HG03159 (cell line): ENCODE measurements around the gene TCN2.
"Not testable (repeated sequence)": the region's sequence is repeated elsewhere in the genome, so short reads cannot be mapped to it uniquely, and the experiment has no call there.

Experiments used
- ATAC-seq: cut with Tn5 transposase; IDR thresholded peaks from one replicate; pipeline ENCODE4 v1.9.1; 2021; ENCODE audit warnings: mild to moderate bottlenecking, moderate library complexity; ENCODE audit not compliant: unreplicated experiment

Gene TCN2

GRCh38 chr22:30643055-30643875, 36.3 kb downstream of the TCN2 start:
- ATAC-seq: no peak

- ATAC-seq: no peak
These were observed 39.7 kb downstream of the TCN2 start for GRCh38 chr22:30646518-30647160.

DNA sequence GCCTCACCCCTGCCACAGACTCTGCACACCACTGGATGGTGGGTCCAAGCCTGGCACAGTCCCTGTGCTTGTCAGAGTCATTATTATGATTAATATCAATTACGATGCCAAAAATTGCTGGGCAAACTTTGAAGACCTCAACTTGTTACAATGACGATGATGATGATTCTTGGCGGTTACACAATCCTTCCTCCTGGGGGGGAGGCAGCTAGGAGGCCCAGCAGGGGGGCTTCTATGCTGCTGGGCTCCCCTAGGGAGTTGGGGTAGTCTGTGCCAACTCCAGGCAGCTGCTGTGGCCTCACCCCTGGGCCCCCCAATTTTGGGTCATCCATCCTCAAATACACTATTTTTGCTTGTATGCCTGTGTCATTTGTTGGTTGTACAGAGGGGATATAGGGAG, 40.6 kb downstream of the TCN2 start:
- ATAC-seq: no peak

- no peak for ATAC-seq
These were observed 41.9 kb downstream of the TCN2 start for GRCh38 chr22:30648825-30649224.

DNA sequence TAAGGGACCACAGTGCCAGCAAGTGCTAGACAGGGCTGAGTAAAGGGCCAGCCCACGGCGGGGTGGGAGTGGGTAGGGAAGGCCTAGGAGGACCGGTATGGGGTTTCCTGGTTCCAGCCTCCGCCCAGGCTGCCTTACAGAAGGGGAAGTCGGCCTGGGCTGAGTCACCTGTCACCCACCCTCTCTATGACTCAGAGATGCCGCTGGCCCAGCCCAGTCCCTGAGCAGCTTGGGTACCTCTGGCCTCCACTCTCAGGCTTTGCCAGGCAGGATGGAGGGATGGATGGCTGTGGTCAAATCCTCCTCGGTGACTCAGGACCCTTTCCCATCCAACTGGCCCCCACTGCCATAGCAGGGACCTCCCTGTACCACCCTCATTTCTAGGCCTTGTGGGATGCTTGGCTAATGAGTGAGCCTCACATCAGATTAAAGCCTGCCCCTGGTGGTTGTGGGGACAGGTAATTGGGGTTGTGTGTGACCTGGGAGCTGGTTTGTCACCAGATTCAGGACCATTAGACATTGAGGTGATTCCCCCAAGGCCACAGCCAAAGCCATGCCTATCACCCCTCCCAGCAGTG, 42.5 kb downstream of the TCN2 start:
- ATAC-seq: no peak

GRCh38 chr22:30650508-30651116, 43.6 kb downstream of the TCN2 start:
- ATAC-seq: no peak

DNA sequence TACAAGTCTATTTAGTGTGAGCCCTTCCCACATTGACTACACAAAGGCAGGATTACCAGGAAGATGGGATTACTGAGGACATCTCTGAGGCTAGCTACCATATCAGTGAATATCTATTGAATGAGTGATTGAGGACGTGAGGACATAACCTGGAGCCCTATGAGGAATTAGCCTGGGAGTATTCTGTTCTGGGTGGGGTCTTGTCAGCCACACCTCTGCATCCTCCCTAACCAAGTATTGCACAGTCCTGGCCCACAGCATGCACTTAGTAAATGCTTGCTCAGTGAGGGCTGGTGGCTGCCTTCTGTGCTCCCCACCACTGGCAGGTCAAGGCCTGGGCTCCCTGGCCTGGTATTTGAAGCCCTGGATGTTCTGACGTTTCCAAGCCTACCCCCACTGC, 45.9 kb downstream of the TCN2 start:
- ATAC-seq: no peak

DNA sequence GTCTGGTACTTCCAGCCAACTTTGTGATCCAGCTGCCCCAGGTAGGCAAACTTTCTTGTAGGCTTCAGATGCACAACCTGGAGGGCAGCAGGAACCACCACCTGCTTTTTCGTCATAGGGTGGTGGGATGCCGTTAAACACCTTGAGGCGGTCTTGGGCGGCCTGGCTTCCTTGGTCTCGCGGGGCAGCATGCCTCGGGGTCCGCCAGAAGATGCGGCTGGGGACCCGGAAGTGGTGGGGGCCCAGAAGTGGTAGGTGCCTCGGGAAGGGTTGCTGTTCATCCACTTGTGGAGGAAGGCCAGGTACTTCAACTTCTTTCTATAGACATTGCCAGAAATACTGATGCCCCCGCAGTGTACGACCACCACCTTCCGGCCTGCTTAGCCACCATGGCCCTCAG, 47.4 kb downstream of the TCN2 start:
- ATAC-seq: no peak

GRCh38 chr22:30655532-30655931, 48.6 kb downstream of the TCN2 start:
- ATAC-seq: no peak

DNA sequence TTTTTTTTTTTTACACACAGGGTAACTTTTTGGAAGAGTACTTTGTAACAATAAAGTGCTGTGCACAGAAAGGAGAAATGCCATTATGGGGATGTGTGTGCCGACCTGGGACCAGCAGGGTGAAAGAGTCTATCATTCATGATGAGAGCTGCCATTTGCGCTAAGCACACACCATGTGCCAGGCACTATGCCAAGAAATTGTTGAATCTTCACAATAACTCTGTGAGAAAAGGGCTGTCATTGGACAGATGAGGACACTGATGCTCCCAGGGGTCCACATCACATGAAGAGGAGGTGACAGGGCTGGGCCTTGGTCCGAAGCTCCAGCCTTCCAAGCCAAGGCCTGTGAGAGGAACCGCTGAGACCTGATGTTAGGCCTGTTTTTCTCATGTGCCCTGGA, 55.1 kb downstream of the TCN2 start:
- ATAC-seq: no peak

GRCh38 chr22:30664798-30665197, 57.8 kb downstream of the TCN2 start:
- ATAC-seq: no peak

- no peak for ATAC-seq
These were observed 58.3 kb downstream of the TCN2 start for GRCh38 chr22:30665266-30665665.

DNA sequence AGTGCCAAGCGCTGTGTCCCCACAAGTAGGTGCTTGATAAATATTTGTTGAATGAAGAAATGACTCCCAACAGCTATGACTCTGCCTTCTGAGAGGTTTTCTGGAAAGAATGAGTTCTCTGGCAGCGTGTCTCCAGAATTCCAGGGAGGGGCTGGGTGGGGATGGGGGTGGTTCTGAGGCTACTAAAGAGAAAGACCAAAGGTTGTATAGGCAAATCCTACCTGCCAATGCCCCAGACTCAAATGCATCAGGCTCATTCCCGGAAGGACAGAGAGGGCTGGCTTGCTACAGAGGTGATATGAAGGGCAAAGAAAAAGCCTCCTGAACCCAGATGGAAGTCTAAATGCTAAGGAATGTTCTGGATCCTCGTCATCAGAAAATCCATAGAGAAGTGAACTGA, 58.8 kb downstream of the TCN2 start:
- ATAC-seq: no peak

DNA sequence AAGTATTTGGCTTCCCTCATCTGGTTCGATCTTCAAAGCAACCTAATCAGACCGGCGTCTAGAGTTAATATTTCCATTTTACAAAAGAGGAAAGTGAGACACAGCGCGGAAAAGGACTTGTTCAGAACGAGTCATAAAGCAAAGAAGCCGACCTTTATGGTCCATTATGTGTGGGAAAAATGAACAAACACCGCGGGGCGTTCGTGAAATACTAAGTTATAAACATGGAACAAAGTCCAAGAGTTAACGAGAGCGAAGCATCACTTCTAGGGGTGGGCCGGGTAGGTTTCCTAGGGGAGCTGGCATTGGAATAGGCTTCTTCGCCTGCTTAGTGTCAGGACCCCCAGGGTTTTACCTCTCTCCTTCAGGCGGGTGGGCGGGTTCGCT, 60.1 kb downstream of the TCN2 start:
- ATAC-seq: no peak

DNA sequence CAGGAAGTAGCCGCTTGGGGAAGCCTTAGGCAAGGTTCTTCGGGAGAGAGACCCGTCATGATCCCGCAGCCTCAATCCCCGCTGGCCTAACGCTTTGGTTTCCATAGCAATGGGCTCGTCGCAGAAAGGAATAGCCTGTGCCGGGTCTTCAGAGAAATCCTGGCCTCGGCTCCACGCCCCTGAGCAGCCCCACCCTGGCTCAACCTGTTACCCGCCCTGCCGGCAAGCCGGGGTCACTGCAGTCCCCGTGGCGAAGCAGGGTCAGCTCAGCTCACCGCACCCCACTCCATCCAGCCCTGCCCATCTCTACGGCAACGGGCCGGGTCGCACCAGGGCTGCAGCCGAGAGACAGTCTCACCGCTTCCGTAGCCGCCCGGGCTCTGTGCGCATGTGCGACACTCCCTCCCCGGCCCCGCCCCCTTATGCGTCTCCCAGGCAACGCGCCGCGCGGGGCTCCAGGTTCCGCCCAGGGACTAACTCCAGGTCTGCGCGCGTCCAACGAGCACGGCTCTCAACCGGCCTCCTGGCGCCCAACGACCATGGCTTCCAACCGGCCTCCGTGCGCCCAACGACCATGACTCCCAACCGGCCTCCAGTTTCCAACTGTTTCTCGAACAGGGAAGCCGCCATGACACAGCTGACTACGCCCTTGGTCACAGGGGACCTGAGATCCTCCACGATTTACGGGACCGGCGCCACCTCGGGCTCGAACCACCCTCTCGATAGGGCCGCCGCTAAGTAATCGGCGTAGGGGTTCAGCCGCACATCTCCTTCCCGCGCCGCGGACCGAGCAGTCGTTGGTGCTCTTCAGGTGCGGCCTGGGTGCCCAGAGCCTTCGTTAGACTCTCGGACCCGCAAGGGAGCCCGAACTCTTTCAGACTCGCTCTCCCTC, 60.8 kb downstream of the TCN2 start, which contains the start of gene DUSP18:
Gene DUSP18 (minus strand): TSS at position 382 of the 892 bp plus-strand sequence. CDS start 3,872 bp downstream, outside the sequence.
- ATAC-seq: peak; percentile 82

GRCh38 chr22:30668386-30668710, 61.4 kb downstream of the TCN2 start:
- no peak for ATAC-seq

GRCh38 chr22:30671071-30671470, 64.1 kb downstream of the TCN2 start:
- ATAC-seq: no peak

DNA sequence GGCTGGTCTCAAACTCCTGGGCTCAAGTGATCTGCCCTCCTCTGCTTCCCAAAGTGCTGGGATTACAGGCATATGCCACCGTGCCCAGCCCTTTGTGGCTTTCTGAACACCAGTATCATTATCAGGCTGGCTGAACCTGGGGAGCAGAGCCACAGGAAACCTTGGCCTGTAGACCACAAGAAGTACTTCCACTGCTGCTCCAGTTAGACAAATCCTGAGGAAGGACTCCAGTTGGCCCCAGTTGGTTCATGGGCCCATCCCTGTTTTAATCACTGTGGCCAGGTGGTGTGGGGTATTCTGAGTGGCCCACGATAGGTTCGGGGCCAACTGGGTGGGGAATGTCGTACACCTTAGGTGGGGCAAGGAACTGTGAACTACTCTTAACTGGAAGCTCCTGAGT, 66.2 kb downstream of the TCN2 start:
- ATAC-seq: no peak

DNA sequence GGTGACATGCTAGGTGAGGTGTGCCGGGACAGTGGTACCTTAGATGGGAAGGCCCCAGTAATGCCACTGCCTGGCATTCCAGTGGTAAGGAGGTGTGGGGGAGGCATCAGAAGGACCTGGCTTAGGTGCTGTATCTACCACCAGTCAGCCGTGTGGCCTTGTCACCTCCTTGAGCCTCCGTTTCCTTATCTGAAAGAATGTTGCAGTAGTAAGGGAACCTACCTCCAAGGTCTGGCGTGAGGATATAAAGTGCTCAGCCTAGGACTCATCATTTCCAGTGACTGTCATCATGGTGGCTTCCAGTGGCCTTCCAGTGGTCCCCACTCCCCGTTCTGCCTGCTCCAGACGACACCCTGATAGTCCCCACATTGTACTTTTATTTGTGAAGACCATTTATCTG, 67.5 kb downstream of the TCN2 start:
- ATAC-seq: no peak

GRCh38 chr22:30675436-30675835, 68.5 kb downstream of the TCN2 start:
- ATAC-seq: no peak

GRCh38 chr22:30676565-30676964, 69.6 kb downstream of the TCN2 start:
- ATAC-seq: not testable (repeated sequence)
